ENCODE results near the gene MRPS30. TPM values are rescaled to one million over a fixed set of nuclear protein-coding genes. Genes with fewer than 3 reads are reported as not detected.

Gene MRPS30
- total RNA-seq, 1 donor from 2014 or later, result 69.3 TPM

DNA sequence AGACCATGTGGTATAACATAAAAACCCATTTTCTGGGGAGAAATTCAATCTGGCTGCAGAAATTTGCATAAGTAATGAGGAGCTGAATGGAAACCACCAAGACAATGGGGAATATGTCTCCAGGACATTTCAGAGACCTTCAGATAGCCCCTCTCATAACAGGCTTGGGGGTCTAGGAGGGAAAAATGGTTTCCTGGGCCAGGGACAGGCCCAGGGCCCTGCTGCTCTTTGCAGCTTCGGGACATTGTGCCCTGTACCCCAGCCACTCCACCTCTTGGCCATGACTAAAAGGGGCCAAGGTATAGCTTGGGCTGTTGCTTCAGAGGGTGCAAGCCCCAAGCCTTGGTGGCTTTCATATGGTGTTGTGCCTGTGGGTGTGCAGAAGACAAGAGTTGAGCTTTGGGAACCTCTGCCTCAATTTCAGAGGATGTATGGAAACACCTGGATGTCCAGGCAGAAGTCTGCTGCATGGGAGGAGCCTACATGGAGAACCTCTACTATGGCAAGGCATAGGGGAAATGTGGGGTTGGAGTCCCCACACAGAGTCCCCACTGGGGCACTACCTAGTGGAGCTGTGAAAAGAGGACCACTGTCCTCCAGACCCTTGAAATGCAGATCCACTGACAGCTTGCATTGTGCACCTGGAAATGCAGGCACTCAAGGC, 30.4 kb downstream of the MRPS30 start:
- intact Hi-C loops (cut with micrococcal nuclease), result no loop called here
- Mint-ChIP-seq H3K27ac (no peak overlapping the region), H3K27me3 (no peaks in the 10 kb centered on the region), H3K4me1 (no peaks in the 10 kb centered on the region), H3K9me3 (peaks cover 16% of the 10 kb centered on the region), H3K36me3 (ENCODE audit: low read depth) (no peaks in the 10 kb centered on the region), H3K4me3 (no peak overlapping the region)
- no peak for DNase-seq

DNA sequence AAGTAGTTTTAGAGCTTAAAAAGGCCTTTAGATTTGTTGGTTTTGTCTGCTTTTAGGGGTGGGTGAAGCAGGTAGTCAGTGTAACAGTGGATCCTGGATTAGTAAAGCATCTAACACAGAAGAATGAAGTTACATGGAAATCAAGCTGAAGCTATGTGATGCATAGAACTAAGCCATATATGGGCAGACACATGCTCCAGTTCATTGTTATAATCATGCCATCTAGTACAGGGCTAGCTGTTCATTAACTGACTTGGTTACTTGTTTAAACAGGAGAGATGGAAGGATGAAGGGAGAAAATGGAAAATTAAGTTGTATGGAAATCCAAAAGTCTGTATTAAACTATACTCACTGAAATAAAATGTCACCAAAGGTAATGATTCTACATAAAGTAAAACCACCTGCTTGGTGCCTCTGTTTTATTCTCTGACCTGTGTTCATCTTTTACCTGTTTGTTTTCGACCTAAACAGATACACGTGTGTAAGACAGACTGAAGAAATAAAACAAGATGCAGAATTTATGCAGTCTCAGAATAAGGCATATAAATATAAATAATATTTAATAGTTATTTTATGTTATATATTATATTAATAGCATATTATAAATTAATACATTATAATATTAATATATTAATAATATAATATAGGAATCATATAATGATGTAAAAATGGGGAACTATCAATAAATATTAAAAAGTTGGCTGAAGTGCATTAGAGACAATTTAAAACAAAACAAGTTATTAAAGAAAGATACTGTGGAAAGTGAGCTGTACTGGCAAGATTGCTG, 33.9 kb downstream of the MRPS30 start:
- H3K27ac Mint-ChIP-seq, result no peak overlapping the region
- no peaks in the 10 kb centered on the region for H3K27me3 Mint-ChIP-seq
- H3K9me3 Mint-ChIP-seq, result peaks cover 9% of the 10 kb centered on the region
- H3K4me3 Mint-ChIP-seq, result no peak overlapping the region
- no peaks in the 10 kb centered on the region for H3K4me1 Mint-ChIP-seq
- no peaks in the 10 kb centered on the region for H3K36me3 Mint-ChIP-seq (ENCODE audit: low read depth)
- DNase-seq, result no peak
- intact Hi-C loops (cut with micrococcal nuclease), result no loop called here

DNA sequence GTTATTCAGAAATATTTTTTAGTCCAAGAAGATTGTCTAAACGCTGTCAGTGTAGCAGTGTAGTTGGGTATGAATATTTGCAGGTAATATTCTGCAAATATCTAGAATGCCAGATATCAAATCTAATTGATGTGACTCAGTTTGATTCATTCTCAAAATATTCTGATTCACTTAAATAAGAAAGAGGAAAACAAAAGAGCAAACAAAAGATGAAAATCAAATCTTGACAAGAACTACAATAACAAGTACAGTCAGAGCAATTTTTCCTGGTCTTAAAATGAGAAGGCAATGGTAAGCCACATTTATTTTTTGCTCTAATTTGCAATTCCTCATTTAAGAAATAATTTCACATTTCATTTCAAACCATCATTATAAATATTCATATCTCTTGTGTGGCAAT, 36.0 kb downstream of the MRPS30 start:
- H3K27ac Mint-ChIP-seq, result no peak overlapping the region
- H3K4me1 Mint-ChIP-seq, result no peaks in the 10 kb centered on the region
- no peak overlapping the region for H3K4me3 Mint-ChIP-seq
- no peaks in the 10 kb centered on the region for H3K27me3 Mint-ChIP-seq
- no peaks in the 10 kb centered on the region for H3K36me3 Mint-ChIP-seq (ENCODE audit: low read depth)
- peaks cover 3% of the 10 kb centered on the region for H3K9me3 Mint-ChIP-seq
- intact Hi-C loops (cut with micrococcal nuclease), result no loop called here
- DNase-seq, result no peak

DNA sequence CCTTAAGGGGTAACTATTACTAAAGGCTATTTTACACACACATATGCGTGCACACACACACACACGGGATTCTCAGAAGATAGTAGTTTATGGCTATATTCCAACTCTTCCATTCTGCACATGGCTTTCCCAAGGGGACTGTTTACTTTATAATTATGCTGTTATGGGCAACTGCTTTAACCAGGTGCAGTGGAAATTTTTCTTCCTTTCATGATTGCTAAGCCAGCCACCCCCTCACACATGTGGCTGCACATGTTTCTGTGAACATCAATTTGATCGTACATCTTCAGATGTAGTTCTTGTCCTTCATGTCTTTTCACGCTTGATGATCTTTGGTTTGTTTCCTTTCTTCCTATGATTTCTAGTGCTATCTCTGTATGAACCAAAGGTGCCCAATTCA, 37.0 kb downstream of the MRPS30 start:
- intact Hi-C loops (cut with micrococcal nuclease), result no loop called here
- Mint-ChIP-seq H3K27ac (no peak overlapping the region), H3K4me3 (no peak overlapping the region), H3K4me1 (no peaks in the 10 kb centered on the region), H3K27me3 (no peaks in the 10 kb centered on the region), H3K9me3 (no peaks in the 10 kb centered on the region), H3K36me3 (ENCODE audit: low read depth) (no peaks in the 10 kb centered on the region)
- DNase-seq, result no peak

DNA sequence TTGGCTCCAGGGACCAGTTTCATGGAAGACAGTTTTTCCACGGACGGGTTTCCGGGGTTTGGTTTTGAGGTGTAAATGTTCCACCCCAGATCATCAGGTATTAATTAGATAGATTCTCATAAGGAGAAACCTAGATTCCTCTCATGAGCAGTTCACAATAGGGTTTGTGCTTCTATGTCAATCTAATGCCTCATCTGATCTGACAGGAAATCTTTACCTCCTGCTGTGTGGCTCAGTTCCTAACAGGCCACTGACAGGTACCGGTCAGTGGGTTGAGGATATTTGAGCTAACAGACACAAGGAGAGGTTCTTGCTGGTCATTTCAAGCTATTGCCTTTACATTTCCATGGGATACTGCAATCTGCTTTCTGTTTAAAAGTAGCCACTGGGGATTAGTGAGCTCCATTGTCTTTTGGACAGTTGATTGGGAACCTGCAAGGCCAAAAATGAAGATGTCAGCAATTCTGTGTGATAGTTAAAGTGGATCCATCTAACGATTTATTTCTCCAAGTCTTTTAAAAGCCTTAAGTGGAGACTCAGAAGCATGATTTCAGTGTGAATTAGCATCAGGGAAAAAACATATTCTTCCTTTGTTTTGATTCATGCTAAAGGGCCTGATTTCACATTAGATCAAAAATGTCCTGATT, 38.6 kb downstream of the MRPS30 start:
- Mint-ChIP-seq H3K27me3 (no peaks in the 10 kb centered on the region), H3K36me3 (ENCODE audit: low read depth) (no peaks in the 10 kb centered on the region), H3K9me3 (no peaks in the 10 kb centered on the region), H3K4me1 (no peaks in the 10 kb centered on the region), H3K4me3 (no peak overlapping the region), H3K27ac (no peak overlapping the region)
- DNase-seq, result no peak
- intact Hi-C loops (cut with micrococcal nuclease), result no loop called here

DNA sequence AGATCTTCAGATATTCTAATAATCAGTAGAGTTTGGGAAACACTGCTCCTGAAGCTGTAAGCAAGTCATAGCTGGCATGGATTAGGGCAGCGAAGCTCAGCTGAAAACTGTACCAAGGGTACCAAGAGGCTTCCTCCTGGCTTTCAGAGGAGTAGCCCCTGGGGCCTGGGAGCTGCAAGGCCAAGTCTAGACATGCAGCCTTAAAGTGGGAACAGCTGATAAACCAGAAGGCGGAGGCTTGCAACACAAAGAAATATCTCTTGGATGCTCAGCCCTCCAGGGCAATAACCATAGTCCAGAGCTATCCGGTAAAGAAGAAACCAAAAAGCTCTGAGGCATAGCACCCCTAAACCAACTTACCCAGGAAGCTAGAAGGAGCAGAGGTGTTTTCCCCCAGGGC, 51.5 kb downstream of the MRPS30 start:
- Mint-ChIP-seq H3K9me3 (no peaks in the 10 kb centered on the region), H3K36me3 (ENCODE audit: low read depth) (no peaks in the 10 kb centered on the region), H3K4me1 (no peaks in the 10 kb centered on the region), H3K27me3 (peaks cover 8% of the 10 kb centered on the region), H3K4me3 (no peak overlapping the region), H3K27ac (no peak overlapping the region)
- intact Hi-C loops (cut with micrococcal nuclease), result no loop called here
- no peak for DNase-seq

DNA sequence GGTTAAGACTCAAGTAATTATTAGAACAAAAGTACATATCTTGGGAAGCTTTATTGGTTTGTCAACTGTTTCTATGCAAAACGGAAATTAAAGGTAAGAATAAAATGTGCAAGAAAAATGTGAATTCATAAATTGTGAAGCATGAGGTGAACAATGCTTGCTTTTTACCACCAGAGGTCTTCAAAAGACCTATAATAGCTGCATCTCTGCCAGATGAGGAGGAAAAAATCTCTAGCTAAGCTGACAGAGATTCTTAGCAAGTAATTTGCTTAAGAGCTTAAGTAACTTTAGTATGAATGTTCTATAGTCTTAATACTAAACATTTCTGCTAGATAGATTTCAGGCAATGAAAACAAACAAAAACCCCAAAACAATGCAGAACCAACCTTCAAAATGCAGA, 54.1 kb downstream of the MRPS30 start:
- Mint-ChIP-seq H3K27me3 (peaks cover 13% of the 10 kb centered on the region), H3K4me3 (no peak overlapping the region), H3K4me1 (no peaks in the 10 kb centered on the region), H3K27ac (no peak overlapping the region), H3K36me3 (ENCODE audit: low read depth) (no peaks in the 10 kb centered on the region), H3K9me3 (no peaks in the 10 kb centered on the region)
- intact Hi-C loops (cut with micrococcal nuclease), result no loop called here
- DNase-seq, result no peak
